ENCODE results near the gene FBN1.

DNA sequence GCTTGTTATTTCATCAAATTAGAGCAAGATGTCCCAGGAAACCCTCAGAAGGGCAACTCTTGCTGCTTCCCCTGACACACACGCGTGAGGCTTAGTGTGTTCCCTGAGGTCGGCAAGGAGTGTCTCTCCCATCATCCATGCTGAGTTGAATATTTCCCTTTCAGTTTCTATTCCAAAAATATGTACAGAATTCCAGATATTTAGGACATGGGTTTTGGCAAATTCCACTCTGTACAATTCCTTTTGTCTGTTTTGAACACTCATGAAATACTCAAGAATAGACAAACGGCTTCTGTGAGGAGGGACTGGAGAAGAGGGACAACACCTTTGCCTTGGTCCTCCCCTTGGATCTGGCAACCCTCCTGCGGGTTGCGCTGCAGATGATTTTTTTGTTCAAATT is 176.2 kb downstream of the FBN1 start:
- TF ChIP-seq, protein P1, sequence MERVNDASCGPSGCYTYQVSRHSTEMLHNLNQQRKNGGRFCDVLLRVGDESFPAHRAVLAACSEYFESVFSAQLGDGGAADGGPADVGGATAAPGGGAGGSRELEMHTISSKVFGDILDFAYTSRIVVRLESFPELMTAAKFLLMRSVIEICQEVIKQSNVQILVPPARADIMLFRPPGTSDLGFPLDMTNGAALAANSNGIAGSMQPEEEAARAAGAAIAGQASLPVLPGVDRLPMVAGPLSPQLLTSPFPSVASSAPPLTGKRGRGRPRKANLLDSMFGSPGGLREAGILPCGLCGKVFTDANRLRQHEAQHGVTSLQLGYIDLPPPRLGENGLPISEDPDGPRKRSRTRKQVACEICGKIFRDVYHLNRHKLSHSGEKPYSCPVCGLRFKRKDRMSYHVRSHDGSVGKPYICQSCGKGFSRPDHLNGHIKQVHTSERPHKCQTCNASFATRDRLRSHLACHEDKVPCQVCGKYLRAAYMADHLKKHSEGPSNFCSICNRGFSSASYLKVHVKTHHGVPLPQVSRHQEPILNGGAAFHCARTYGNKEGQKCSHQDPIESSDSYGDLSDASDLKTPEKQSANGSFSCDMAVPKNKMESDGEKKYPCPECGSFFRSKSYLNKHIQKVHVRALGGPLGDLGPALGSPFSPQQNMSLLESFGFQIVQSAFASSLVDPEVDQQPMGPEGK (CRISPR knock-in tag; IDR thresholded peaks at IDR 0.05; ENCODE audit: borderline replicate concordance): no peak
- TF ChIP-seq SNAI2 (CRISPR knock-in tag; IDR thresholded peaks at IDR 0.05) (no peak), CSDC2 (CRISPR knock-in tag; IDR thresholded peaks at IDR 0.05) (no peak), RARB (CRISPR knock-in tag; IDR thresholded peaks at IDR 0.05) (no peak), BACH2 (CRISPR knock-in tag; IDR thresholded peaks at IDR 0.05; ENCODE audit: borderline replicate concordance) (no peak), ZFP3 (CRISPR knock-in tag; IDR thresholded peaks at IDR 0.05) (no peak), ZC3H10 (CRISPR knock-in tag; IDR thresholded peaks at IDR 0.05) (no peak), ZNF565 (CRISPR knock-in tag; conservative IDR thresholded peaks at IDR 0.05; ENCODE audit: low read depth) (no peak), ARNTL (CRISPR knock-in tag; IDR thresholded peaks at IDR 0.05; ENCODE audit: borderline replicate concordance, low read depth) (no peak)
- TF ChIP-seq, protein P2, sequence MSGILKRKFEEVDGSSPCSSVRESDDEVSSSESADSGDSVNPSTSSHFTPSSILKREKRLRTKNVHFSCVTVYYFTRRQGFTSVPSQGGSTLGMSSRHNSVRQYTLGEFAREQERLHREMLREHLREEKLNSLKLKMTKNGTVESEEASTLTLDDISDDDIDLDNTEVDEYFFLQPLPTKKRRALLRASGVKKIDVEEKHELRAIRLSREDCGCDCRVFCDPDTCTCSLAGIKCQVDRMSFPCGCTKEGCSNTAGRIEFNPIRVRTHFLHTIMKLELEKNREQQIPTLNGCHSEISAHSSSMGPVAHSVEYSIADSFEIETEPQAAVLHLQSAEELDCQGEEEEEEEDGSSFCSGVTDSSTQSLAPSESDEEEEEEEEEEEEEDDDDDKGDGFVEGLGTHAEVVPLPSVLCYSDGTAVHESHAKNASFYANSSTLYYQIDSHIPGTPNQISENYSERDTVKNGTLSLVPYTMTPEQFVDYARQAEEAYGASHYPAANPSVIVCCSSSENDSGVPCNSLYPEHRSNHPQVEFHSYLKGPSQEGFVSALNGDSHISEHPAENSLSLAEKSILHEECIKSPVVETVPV (CRISPR knock-in tag; IDR thresholded peaks at IDR 0.05): no peak
